ENCODE data around the gene RTL10. TPM values are rescaled to one million over a fixed set of nuclear protein-coding genes. Genes with fewer than 3 reads are reported as not detected.
A peak's percentile ranks its signal among the peaks of the same experiment; 100 is the strongest.

Gene RTL10
- polyA plus RNA-seq, 1 donor (not counting 4 experiments of a cell fraction or from before 2014, with no cell fraction given): 12.9 TPM

GRCh38 chr22:19843107-19843856 lies 11.4 kb downstream of the RTL10 start:
- TF ChIP-seq, protein P1, sequence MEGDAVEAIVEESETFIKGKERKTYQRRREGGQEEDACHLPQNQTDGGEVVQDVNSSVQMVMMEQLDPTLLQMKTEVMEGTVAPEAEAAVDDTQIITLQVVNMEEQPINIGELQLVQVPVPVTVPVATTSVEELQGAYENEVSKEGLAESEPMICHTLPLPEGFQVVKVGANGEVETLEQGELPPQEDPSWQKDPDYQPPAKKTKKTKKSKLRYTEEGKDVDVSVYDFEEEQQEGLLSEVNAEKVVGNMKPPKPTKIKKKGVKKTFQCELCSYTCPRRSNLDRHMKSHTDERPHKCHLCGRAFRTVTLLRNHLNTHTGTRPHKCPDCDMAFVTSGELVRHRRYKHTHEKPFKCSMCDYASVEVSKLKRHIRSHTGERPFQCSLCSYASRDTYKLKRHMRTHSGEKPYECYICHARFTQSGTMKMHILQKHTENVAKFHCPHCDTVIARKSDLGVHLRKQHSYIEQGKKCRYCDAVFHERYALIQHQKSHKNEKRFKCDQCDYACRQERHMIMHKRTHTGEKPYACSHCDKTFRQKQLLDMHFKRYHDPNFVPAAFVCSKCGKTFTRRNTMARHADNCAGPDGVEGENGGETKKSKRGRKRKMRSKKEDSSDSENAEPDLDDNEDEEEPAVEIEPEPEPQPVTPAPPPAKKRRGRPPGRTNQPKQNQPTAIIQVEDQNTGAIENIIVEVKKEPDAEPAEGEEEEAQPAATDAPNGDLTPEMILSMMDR (optimal IDR thresholded peaks at IDR 0.05 in 1 of 3, IDR thresholded peaks at IDR 0.05 in 1 of 3, conservative IDR thresholded peaks at IDR 0.05 in 1 of 3; ENCODE audit: extremely low read depth in 1 of 3, insufficient read depth in 2 of 3, low read length in 3 of 3): no peak
- TF ChIP-seq EZH2 (IDR thresholded peaks at IDR 0.05; ENCODE audit: low read length): no peak
- no peaks in the 10 kb centered on the region for H3K27me3 ChIP-seq (ENCODE audit: control insufficient read depth, extremely low read depth, insufficient read depth, low read length)
- no peak overlapping the region for H3K27ac ChIP-seq (ENCODE audit: control insufficient read depth, insufficient read depth, low read length)
- no peaks in the 10 kb centered on the region for H3K79me2 ChIP-seq (ENCODE audit: control insufficient read depth, insufficient read depth, low read length)
- H3K4me2 ChIP-seq (ENCODE audit: control insufficient read depth, extremely low read depth, insufficient read depth, low read depth, low read length): peak overlapping the region; percentile 35
- dilution Hi-C loops (cut with MboI; ENCODE audit: extremely low pct_ligation_motif_present, low sequenced_read_pairs): no loop called here
- no peaks in the 10 kb centered on the region for H3K9me3 ChIP-seq (ENCODE audit: control insufficient read depth, low read depth, low read length)
- peaks cover 2% of the 10 kb centered on the region for H3K9me1 ChIP-seq (ENCODE audit: control insufficient read depth, extremely low read depth, insufficient read depth, low read length)
- H3K4me1 ChIP-seq (ENCODE audit: control insufficient read depth, extremely low read depth, insufficient read depth, low read length): peaks cover 22% of the 10 kb centered on the region
- H3K4me3 ChIP-seq (ENCODE audit: control insufficient read depth in 2 of 3, extremely low read depth in 1 of 3, insufficient read depth in 2 of 3, low read depth in 1 of 3, low read length in 3 of 3): no peak overlapping the region
- no peaks in the 10 kb centered on the region for H4K20me1 ChIP-seq (ENCODE audit: control insufficient read depth, extremely low read depth, insufficient read depth, low read length)
- no peak for DNase-seq (ENCODE audit: low read depth, low spot score)
- H3K36me3 ChIP-seq (ENCODE audit: control insufficient read depth in 2 of 2, extremely low read depth in 1 of 2, insufficient read depth in 2 of 2, low read length in 2 of 2): peaks cover 1 to 4% of the 10 kb centered on the region in 2 experiments
- H3K9ac ChIP-seq (ENCODE audit: control insufficient read depth, extremely low read depth, insufficient read depth, low read length): no peak overlapping the region
- no peak overlapping the region for H2AFZ ChIP-seq (ENCODE audit: control insufficient read depth, low read length)
- FAIRE-seq: no peak

GRCh38 chr22:19842393-19843106 lies 12.1 kb downstream of the RTL10 start:
- no peak overlapping the region for H2AFZ ChIP-seq (ENCODE audit: control insufficient read depth, low read length)
- TF ChIP-seq, protein P1 (optimal IDR thresholded peaks at IDR 0.05 in 1 of 3, IDR thresholded peaks at IDR 0.05 in 1 of 3, conservative IDR thresholded peaks at IDR 0.05 in 1 of 3; ENCODE audit: extremely low read depth in 1 of 3, insufficient read depth in 2 of 3, low read length in 3 of 3): no peak
- TF ChIP-seq EZH2 (IDR thresholded peaks at IDR 0.05; ENCODE audit: low read length): no peak
- H3K9me3 ChIP-seq (ENCODE audit: control insufficient read depth, low read depth, low read length): no peaks in the 10 kb centered on the region
- H4K20me1 ChIP-seq (ENCODE audit: control insufficient read depth, extremely low read depth, insufficient read depth, low read length): no peaks in the 10 kb centered on the region
- H3K4me1 ChIP-seq (ENCODE audit: control insufficient read depth, extremely low read depth, insufficient read depth, low read length): peaks cover 22% of the 10 kb centered on the region
- peak; percentile 13 for FAIRE-seq
- DNase-seq (ENCODE audit: low read depth, low spot score): no peak
- no peaks in the 10 kb centered on the region for H3K27me3 ChIP-seq (ENCODE audit: control insufficient read depth, extremely low read depth, insufficient read depth, low read length)
- H3K9me1 ChIP-seq (ENCODE audit: control insufficient read depth, extremely low read depth, insufficient read depth, low read length): peaks cover 2% of the 10 kb centered on the region
- H3K4me2 ChIP-seq (ENCODE audit: control insufficient read depth, extremely low read depth, insufficient read depth, low read depth, low read length): no peak overlapping the region
- peaks cover 0 to 1% of the 10 kb centered on the region in 2 experiments for H3K36me3 ChIP-seq (ENCODE audit: control insufficient read depth in 2 of 2, extremely low read depth in 1 of 2, insufficient read depth in 2 of 2, low read length in 2 of 2)
- H3K27ac ChIP-seq (ENCODE audit: control insufficient read depth, insufficient read depth, low read length): no peak overlapping the region
- dilution Hi-C loops (cut with MboI; ENCODE audit: extremely low pct_ligation_motif_present, low sequenced_read_pairs): no loop called here
- H3K9ac ChIP-seq (ENCODE audit: control insufficient read depth, extremely low read depth, insufficient read depth, low read length): no peak overlapping the region
- H3K4me3 ChIP-seq (ENCODE audit: control insufficient read depth in 2 of 3, extremely low read depth in 1 of 3, insufficient read depth in 2 of 3, low read depth in 1 of 3, low read length in 3 of 3): no peak overlapping the region
- no peaks in the 10 kb centered on the region for H3K79me2 ChIP-seq (ENCODE audit: control insufficient read depth, insufficient read depth, low read length)
